WERI-Rb-1 (cell line): ENCODE results near the gene CCDC91.

Experiments used
- DNase-seq: peaks from one replicate; pipeline ENCODE4 v3.0.0-alpha.2; 2020
- H3K27ac ChIP-seq: fragments of 250-450 bp; sonication (Bioruptor Pico); 2 replicates; pipeline ENCODE4 v1.5.1; 2020; ENCODE audit warnings: mild to moderate bottlenecking, moderate library complexity
- H3K27me3 ChIP-seq: fragments of 250-450 bp; sonication (Bioruptor Pico); 2 replicates; pipeline ENCODE4 v1.5.1; 2021; ENCODE audit warnings: mild to moderate bottlenecking, low read depth, moderate library complexity; ENCODE audit not compliant: insufficient read depth, severe bottlenecking
- H3K36me3 ChIP-seq: fragments of 250-450 bp; sonication (Bioruptor Pico); 2 replicates; pipeline ENCODE4 v1.5.1; 2020; ENCODE audit warnings: mild to moderate bottlenecking, moderate library complexity
- H3K4me3 ChIP-seq: 2 replicates; pipeline ENCODE4 v1.5.1; 2011; ENCODE audit warnings: low read depth, mild to moderate bottlenecking, control low read depth, low read length
- H3K9me3 ChIP-seq: fragments of 250-450 bp; sonication (Bioruptor Pico); 2 replicates; pipeline ENCODE4 v1.5.1; 2021; ENCODE audit warnings: mild to moderate bottlenecking, moderate library complexity; ENCODE audit not compliant: severe bottlenecking
- TF ChIP-seq, protein P1 (sequence below): IDR thresholded peaks from 2 replicates; pipeline ENCODE4 v1.5.1; 2011; ENCODE audit warnings: low read depth, mild to moderate bottlenecking, control low read depth, inconsistent platforms, low read length

The CCDC91 gene

DNA sequence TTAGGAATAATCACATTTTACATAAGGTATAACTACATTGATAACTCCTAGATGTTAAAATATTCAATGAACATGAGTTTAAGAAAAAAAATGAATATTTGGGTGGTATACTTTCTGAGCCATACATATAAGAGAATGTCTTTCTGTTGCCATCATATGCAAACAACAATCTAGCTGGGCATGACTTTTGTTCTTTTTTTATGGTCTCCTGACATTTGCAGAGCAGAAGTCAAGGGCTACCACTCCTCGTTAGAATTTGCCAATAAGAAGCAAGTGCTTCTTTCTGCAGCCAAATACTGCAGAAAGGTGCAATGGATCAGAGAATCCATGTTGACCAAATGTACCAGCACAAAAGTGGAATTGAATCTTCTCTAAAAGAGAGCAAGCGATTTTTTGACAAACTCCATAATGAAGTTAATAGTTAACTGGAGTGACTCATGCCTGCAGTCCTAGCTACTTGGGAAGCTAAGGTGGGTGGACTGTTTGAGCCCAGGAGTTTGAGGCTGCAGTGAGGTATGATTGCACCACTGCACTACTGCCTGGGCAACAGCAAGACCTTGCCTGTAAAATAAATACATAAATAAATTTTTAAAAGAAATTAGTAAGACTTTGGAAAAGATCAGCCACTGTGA lies 25.5 kb upstream of the CCDC91 start:
- no peak overlapping the region for H3K27ac ChIP-seq
- TF ChIP-seq, protein P1, sequence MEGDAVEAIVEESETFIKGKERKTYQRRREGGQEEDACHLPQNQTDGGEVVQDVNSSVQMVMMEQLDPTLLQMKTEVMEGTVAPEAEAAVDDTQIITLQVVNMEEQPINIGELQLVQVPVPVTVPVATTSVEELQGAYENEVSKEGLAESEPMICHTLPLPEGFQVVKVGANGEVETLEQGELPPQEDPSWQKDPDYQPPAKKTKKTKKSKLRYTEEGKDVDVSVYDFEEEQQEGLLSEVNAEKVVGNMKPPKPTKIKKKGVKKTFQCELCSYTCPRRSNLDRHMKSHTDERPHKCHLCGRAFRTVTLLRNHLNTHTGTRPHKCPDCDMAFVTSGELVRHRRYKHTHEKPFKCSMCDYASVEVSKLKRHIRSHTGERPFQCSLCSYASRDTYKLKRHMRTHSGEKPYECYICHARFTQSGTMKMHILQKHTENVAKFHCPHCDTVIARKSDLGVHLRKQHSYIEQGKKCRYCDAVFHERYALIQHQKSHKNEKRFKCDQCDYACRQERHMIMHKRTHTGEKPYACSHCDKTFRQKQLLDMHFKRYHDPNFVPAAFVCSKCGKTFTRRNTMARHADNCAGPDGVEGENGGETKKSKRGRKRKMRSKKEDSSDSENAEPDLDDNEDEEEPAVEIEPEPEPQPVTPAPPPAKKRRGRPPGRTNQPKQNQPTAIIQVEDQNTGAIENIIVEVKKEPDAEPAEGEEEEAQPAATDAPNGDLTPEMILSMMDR = no peak
- H3K27me3 ChIP-seq = no peaks in the 10 kb centered on the region
- DNase-seq = no peak
- H3K36me3 ChIP-seq = no peaks in the 10 kb centered on the region
- no peaks in the 10 kb centered on the region for H3K9me3 ChIP-seq
- H3K4me3 ChIP-seq = no peak overlapping the region

DNA sequence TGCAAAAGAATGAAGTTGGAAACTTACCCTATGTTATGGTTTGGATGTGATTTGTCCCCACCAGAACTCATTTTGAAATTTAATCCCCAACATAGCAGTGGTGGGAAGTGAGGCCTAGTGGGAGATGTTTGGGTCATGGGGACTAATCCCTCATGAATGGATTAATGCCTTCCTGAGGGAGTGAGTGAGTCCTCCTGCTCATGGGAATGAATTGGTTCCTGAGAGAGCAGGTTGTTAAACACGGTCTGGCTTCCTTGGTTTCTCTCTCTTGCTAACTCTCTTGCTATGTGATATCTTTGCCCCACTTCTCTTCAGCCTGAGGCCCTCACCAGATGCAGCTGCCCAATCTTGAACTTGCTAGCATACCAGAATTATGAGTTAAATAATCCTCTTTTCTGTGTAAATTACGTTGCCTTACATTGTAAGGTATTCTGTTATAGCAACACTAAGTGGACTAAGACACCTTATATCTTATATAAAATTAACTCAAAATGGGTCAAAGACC lies 22.2 kb upstream of the CCDC91 start:
- no peak overlapping the region for H3K27ac ChIP-seq
- H3K36me3 ChIP-seq = no peaks in the 10 kb centered on the region
- H3K4me3 ChIP-seq = no peak overlapping the region
- no peaks in the 10 kb centered on the region for H3K9me3 ChIP-seq
- no peak for DNase-seq
- H3K27me3 ChIP-seq = no peaks in the 10 kb centered on the region
- TF ChIP-seq, protein P1 = no peak

DNA sequence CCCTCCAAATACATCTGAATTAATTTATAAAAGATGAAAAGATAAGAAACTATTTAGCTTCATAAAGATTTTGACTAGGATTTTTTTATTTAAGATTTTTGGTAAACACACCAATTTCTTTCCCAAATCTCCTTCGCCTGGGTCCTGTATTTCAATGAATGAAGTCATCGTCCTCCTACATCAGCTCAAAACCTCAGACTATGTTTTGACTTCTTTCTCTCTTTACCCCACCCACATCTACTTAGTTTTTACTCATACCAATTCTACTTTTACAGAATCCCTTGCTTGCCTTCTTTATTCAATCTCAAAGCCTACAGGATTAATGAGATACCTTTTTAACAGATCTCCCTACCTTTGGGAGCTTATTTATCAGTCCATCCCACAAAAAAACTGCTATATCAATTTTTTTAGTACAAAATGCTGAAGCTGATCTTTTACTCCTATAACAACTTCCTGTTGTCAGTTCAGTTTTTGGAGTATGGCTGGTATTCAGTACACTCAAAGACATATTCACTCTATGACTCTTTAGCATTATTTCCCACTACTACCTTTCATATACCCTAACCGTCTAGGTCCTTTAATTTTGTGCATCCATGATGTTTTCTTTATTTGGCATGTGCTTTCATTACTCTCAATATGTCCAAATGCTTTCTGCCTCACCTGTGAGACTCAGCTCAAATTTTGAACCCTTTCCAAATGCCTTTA lies 18.7 kb upstream of the CCDC91 start:
- Histone ChIP-seq H3K27ac (no peak overlapping the region), H3K27me3 (no peaks in the 10 kb centered on the region), H3K9me3 (no peaks in the 10 kb centered on the region), H3K4me3 (no peak overlapping the region), H3K36me3 (no peaks in the 10 kb centered on the region)
- DNase-seq = no peak
- TF ChIP-seq, protein P1 = no peak

DNA sequence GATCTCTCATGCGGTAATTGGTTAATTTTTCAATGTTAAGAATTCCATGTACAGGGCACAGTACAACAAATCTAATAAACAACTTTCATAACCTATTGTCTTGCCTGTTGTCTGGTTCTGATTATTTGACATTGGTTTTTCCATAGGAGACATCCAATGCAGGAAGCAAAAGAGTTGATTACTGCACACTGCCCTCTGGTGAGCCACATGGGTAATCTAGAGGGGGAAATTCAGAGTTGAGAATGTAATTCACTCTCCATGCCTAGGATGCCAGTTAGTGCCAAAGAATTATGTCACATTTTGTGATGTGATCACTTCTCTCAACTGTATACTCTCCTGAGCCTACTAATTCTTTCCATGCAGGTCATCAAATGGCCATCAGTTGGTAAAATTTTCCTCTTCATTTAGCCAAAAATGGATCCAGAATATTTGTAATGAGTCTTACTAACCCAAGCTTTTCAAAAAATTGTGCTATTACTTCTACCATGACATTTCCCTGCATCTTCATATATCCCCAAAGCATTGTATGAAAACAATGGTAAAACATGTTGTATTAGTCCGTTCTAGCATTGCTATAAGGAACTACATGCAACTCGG lies 17.7 kb upstream of the CCDC91 start:
- Histone ChIP-seq H3K36me3 (no peaks in the 10 kb centered on the region), H3K27ac (no peak overlapping the region), H3K4me3 (no peak overlapping the region), H3K9me3 (no peaks in the 10 kb centered on the region), H3K27me3 (no peaks in the 10 kb centered on the region)
- TF ChIP-seq, protein P1 = peak; percentile 62
- peak; percentile 29 for DNase-seq

DNA sequence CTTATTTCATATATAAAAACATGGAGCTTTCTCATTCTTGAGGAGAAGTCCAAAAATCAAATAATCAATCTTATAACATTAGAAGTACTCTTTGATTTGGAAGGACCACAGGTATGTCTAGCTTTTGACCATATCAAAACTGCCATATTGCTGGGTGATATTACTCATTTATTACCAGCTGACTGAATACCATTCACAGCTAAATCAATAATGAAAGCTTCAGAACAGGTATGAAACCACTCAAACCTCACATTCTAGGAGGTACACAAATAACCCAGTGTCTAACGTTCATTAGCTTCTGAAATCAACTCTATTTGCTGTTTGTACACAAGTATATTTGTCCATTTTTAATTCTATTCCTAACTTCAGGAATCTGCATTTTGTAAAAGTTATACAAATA lies 16.8 kb upstream of the CCDC91 start:
- Histone ChIP-seq H3K4me3 (no peak overlapping the region), H3K36me3 (no peaks in the 10 kb centered on the region), H3K27me3 (no peaks in the 10 kb centered on the region), H3K9me3 (no peaks in the 10 kb centered on the region), H3K27ac (no peak overlapping the region)
- TF ChIP-seq, protein P1 = no peak
- no peak for DNase-seq
